ENCODE results near the gene CD101. TPM values are rescaled to one million over a fixed set of nuclear protein-coding genes. Genes with fewer than 3 reads are reported as not detected.

CD101 gene
- total RNA-seq, 2 experiments from 2014 or later: 0.48 TPM; not detected in 1

DNA sequence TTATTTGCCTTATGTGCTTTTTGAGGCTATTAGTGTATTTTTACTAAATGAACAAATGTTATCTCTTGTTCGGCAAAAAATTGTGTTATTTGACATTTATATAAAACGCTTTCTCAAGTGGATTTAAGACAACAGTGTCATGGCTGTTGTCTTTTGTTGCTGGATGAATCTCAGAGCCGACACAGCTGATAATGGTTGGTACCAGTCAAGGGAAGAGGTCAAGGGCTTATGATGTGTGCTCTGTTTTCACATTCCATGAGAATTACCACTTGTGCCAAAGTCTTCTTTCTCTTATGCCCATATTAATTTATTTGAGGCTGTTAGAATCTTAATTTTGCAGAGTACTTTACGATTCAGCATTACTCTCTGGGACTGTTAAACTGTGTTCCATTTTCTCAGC lies 17.9 kb upstream of the CD101 start:
- ChIA-PET CTCF (no interaction called here), POLR2A (no interaction called here)

DNA sequence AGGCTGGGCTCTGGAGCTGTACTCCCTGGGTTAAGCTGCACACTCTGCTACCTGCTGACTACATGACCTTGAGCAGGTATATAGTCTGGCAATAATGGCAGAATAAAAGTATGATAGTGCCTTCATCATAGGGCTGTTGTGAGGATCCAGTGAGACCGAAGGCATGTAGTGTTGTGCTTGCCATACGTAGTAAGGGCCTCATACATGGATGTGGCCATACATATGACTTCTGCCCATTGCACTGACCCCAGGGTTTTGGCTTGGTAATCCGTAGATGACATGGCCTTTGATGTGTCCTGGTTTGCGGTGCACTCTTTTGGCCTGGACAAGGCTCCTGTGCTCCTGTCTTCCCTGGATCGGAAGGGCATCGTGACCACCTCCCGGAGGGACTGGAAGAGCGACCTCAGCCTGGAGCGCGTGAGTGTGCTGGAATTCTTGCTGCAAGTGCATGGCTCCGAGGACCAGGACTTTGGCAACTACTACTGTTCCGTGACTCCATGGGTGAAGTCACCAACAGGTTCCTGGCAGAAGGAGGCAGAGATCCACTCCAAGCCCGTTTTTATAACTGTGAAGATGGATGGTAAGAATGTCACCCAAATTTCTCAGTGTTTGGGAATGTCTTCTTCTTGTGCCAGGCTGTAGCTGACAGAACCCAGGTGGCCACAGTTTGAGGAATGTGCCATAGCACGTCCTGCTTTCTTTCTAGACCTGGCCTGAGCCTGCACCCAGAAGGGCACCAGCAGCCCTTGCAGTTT lies 17.0 kb upstream of the CD101 start:
- ChIA-PET POLR2A (interaction anchor here (0.7 kb wide), 1 partner anchor 34 kb away, joined by 4 read pairs; no protein-coding TSS in a partner anchor), CTCF (no interaction called here)

DNA sequence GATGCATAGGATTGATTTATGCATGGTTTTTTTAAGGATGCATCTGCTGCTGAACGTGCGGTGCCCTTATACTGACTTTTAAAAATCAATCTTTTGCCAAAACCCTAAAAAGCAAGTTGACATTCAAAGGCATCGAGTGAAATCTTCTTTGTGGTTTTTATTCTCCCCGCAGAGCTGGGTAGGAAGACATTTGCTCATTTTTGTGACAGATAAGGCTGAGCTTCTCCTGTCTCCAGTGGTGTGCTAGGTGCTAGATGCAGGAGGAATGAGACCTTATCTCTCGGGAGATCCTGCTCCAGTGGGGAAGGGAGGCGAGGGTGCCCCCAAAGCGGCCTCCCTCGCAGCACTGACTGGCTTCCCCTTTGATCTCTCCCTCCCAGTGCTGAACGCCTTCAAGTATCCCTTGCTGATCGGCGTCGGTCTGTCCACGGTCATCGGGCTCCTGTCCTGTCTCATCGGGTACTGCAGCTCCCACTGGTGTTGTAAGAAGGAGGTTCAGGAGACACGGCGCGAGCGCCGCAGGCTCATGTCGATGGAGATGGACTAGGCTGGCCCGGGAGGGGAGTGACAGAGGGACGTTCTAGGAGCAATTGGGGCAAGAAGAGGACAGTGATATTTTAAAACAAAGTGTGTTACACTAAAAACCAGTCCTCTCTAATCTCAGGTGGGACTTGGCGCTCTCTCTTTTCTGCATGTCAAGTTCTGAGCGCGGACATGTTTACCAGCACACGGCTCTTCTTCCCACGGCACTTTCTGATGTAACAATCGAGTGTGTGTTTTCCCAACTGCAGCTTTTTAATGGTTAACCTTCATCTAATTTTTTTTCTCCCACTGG lies 14.9 kb upstream of the CD101 start:
- ChIA-PET POLR2A (no interaction called here), CTCF (interaction anchor here (1.5 kb wide), 1 partner anchor 52 kb away, joined by 3 read pairs; no protein-coding TSS in a partner anchor)

DNA sequence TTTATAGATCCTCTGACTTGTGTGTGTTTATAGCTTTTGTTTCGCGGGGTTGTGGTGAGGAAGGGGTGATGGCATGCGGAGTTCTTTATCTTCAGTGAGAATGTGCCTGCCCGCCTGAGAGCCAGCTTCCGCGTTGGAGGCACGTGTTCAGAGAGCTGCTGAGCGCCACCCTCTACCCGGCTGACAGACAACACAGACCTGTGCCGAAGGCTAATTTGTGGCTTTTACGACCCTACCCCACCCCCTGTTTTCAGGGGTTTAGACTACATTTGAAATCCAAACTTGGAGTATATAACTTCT lies 14.4 kb upstream of the CD101 start:
- ChIA-PET POLR2A (no interaction called here), CTCF (no interaction called here)

DNA sequence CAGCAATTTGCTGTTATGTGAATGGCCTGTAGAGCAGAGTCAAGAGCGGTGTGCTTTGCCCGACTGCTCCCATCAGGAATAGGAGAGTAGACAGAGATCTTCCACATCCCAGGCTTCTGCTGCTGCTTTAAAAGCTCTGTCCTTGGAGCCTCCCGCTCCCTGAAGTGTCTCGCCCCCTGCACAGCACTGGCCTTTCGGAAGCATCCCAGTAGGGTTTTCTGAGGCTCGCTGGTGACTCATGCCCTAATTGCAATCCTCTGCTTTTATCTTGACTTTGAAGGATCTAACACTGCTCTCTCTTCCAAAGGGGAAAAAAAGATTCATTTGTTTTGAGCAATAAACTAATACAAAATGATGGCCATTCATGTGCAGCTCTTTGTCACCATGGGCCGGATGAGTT lies 13.3 kb upstream of the CD101 start:
- POLR2A ChIA-PET: no interaction called here
- CTCF ChIA-PET: no interaction called here

DNA sequence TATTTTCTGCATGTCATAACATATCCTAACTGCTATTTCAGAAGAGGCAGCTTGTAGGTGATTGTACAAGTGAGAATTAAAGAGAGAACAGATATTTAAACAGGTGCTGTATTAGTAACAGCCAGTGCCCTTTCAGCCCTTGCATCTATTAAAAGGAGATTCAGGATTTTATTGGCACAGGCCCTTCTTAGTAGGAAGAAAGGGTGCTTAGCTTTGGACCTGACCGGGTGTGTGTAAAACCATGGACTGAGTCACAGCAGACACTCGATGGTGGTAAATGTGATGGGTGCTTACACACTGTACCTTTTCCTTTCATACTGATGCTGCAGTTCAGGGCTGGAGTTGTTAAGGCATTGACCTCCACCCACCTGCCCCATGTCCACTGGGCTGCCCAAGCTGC lies 12.7 kb upstream of the CD101 start:
- ChIA-PET POLR2A (no interaction called here), CTCF (no interaction called here)

DNA sequence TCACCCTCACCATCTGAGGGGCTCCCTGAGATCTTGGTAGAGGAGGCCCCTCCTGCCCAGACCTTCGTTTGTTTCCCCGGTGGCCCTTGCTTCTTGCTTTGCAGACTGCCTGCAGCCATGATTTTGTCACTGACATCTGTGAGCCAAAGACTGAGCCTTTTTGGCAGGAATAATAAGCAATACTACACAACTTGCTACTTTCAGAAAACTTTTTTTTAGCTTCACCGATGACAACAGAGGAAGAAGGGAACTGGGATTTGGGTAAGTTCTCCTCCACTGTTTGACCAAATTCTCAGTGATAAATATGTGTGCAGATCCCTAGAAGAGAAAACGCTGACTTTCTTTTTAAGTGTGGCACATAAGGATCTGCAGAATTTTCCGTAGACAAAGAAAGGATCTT lies 11.7 kb upstream of the CD101 start:
- CTCF ChIA-PET: no interaction called here
- POLR2A ChIA-PET: no interaction called here

DNA sequence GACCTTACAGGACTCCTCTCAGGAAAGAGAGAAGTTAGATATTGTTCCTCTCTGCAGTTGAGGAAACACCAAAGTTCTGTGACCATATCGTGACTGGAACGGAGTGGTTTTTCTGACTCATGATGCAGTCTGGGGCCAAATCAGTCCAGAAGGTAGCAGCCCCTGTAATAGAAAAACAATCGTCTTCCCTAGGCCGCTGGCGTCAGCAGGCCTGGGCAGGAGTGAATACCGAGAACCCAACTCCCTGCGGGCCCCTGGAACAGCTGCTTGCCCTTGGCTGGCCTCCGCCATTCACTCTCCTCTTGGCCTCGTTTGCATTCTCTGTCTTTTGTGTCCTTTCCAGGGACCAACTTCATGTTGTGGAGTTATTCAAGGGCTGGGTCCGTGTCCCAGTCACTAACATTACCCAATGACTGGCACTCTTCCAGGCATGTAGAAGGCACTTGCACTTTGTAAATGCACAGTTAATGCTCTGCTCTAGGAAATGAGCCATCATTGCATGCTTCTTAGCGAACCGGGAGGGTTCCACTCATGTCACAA lies 10.9 kb upstream of the CD101 start:
- ChIA-PET POLR2A (no interaction called here), CTCF (no interaction called here)

DNA sequence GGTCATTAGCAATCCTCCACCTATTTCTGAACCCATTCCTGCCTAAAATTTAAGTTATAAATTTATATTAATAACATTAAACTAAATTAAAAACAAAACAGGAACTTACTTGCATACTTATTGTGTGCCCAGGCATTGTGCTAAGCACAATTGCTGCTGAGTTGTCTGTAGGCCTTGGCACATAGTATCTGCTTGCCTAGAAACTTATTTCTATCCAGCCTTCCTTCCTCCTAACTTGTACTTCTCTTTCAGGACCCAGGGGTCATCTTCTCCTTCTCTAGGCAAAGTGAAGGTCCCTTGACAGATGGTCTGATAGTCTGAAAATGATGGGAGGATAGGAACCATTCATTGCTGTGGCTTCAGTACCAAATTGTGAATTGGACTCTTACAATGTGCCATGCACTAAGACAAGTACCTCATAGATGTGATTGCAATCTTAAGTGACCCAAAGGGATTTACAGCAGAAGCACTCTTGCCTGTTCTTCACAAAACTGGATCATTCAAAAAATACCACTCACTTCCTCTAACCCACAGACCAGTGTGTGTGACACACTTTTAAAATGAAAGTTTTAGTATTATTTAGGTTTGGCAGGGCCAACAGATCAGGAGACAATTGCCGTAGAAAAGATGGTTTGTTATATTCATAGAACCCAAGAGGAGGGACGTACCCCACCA lies 10.3 kb upstream of the CD101 start:
- CTCF ChIA-PET: no interaction called here
- POLR2A ChIA-PET: no interaction called here

DNA sequence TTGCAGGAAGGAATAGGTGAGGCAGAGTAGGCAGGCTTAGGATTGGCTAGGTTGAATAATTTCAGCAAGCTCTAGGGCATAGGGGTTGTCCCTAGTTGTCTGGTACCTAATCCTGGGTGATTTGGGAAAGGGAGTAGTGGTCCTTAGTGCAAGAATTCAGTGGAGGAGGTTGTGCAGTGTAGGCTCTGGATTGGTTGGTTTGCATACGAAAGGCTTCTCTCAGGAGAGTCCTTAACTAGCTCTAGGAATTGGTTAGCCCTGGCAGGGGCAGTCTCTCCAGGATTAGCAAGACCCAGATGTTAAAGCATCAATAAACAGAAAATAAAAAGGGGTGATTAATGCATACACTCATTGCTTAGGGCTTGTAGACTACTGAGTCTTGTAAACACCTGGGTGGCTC lies 9.6 kb upstream of the CD101 start:
- POLR2A ChIA-PET: no interaction called here
- CTCF ChIA-PET: no interaction called here

DNA sequence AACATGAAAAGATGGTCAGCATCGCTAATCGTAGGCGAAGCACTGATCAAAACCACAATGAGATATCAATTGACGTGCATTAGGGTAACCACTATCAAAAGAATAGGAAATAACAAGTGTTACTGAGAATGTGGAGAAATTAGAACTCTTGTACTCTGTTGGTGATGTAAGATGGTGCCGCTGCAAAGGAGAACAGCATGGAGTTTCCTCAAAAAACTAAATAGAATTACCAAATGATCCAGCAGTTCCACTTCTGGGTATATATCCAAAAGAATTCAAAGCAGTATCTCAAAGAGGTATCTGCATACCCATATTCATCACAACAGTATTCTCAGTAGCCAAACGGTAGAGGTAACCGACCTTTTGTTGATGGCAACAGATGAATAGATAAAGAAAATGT lies 8.3 kb upstream of the CD101 start:
- CTCF ChIA-PET: no interaction called here
- POLR2A ChIA-PET: no interaction called here

DNA sequence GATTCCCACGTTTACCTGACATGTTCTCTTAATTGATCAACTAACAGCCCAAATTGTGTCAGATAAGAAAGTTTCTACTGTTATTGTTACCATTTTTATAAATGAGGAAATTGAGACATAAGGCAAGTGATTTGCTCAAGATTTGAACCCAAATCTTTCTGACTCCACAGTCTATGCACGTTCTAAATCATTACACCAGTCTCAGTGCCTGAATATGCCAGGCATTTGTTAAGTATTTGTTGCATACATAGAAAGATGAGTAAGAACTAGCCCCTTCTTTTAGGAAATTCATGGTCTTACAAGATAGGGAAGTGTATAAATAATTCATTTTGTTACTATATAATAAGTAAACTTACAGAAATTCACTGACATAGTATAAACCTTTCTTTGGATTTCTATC lies 7.1 kb upstream of the CD101 start:
- CTCF ChIA-PET: no interaction called here
- POLR2A ChIA-PET: no interaction called here

DNA sequence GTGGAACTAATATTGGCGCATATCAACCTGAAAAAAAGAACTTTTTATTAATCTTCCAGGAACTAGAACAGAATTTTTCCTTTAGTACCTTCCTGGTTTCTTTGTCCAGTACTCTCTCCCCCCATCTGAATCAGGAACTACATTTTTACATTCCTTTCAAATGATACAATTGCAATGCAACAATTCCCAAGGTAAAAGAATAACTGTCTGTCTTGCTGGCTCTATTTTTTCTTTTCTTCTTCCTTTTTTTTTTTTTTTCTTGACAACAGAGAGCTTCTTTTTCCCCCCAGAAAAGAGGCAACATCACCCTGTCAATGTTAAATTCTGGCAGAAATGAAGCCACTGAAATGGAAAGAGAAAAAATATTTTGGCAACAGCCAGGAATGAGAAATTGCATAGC lies 4.5 kb upstream of the CD101 start:
- CTCF ChIA-PET: no interaction called here
- POLR2A ChIA-PET: no interaction called here

DNA sequence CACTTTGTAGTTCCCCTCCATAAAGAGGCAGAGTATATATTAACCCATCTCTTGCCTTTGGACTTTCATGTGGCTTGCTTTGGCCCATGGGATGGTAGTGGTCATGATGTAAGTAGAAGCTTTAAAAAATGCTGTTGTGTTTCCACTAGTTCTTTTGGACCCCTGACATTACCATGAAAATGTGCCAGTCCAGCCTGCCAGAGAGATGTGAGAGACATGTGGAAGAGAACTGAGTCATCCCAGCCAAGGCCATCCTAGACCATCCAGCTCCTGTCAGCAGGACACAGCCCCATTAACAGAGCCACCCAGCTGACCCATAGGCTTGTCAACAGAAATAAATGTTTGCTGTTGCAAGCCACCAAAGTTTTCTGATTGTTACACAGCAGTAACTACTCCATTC lies 3.9 kb upstream of the CD101 start:
- ChIA-PET POLR2A (no interaction called here), CTCF (no interaction called here)

DNA sequence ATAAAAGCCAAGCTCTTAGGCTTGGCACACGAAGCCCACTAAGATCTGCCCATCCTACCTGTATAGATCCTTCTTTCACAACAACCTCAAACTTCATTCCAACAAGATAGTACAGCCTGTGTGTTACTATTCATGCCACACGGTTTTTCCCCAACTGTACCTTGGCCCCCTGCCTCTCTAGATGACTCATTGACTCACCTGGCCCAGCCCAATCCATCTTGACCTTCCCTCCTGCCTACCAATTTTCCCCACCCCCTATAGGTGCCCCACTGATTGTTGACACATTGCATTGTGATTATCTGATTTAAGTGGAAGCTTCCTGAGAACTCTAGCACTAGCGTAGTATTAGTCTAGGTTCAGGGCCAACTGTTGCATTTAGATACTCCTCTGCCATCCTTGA lies 2.0 kb upstream of the CD101 start:
- POLR2A ChIA-PET: no interaction called here

DNA sequence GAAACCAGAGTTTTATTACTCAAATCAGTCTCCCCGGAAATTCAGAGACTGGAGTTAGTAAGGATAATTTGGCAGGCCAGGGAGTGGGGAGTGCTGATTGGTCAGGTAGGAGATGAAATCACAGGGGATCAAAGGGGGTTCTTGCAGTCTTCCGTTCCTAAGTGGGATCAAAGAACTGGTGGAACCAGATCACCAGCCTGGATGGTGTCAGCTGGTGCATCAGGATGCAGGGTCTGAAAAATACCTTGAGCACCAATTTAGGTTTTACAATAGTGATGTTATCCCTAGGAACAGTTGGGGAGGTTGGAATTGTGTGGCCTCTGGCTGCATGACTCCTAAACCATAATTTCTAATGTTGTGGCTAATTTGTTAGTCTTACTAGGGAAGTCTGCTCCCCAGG lies 1.4 kb upstream of the CD101 start:
- ChIA-PET POLR2A (no interaction called here), CTCF (interaction anchor here (0.8 kb wide), 1 partner anchor 56 kb away, joined by 3 read pairs; no protein-coding TSS in a partner anchor)

More for the DNA sequence above, 2.0 kb upstream of the CD101 start:
- CTCF ChIA-PET: interaction anchor here (0.8 kb wide), 1 partner anchor 57 kb away, joined by 3 read pairs; no protein-coding TSS in a partner anchor

DNA sequence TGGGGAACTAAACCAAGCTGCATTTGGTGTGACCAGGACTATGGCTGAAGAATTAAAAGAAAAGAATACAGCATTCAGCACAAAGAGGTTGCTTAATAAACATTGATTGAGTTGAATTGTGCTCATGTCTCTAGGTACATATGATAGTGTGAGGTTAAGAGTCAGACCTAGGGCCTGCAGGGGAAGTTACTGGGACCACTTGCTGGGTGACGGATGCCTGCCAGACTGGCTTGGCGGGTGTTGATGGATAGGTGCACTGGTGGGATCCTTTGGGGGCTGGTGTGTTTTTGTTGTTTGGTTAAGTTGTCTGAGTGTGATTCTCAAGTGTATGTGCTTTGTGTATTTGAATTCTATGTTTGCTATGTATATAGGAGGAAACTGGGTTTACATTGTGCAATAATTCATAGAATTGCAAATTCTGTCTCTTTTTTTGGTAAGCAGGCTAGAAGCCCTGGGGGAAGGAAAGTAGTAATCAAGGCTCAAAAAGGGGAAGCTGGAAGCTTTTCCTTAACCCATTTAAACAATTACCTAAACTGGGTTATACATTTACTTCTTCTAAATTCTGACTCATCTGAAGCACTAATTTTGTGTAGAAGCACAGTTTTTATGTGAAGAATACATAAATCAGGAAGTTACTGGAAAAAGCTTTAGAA lies 1.8 kb downstream of the CD101 start:
- POLR2A ChIA-PET: no interaction called here

DNA sequence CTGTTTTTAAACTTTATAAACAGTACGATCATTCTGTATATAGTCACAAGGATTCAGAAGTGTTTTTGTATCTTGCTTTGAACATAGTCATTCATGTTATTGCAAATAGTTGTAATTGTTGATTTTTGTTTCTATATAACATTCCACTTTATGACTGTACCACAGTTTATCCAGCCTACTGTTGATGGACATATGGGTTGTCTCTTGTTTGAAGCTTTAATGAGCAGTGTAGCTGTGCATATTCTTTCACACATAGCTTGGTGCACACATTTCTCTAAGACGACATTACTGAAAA lies 6.1 kb downstream of the CD101 start:
- POLR2A ChIA-PET: no interaction called here
- CTCF ChIA-PET: no interaction called here

More for the DNA sequence above, 1.8 kb downstream of the CD101 start:
- CTCF ChIA-PET: no interaction called here

DNA sequence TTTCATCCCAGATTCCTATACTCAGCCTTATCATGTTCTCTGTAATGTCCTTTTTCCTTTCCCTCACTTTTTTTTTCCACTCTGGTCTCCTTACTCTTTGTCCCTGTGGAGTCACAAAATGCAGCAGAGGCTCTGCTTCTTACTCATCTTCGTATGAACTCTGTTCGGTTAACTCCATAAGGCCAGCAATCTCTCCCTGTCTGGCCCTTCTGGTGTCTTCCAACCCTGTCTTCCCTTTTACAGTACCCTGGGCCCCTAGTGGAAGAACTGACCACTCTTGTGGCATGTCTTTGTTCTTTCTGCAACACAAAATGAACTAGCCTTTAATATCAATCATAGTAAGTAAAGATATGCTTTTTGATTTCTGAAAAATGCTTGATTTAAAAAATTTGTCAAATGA lies 7.1 kb downstream of the CD101 start:
- POLR2A ChIA-PET: no interaction called here

DNA sequence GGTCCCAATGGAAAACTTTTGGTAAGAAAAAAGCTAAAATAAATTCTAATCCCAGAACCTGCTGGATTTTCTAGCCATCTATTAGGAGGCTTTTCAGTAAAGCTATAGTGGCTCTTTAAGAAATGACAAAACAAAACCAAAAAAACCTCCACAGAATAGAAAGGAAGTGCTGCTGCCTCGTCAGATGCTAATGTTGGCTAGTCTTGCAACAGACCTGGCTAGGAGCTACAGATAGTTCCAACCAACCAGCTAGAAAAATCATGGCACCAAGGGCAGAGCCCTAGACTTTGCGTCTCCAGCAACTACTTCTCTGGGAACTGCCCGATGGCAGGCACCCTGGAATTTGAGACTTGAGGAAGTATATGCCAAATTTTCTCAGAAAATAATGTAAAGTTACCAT lies 7.6 kb downstream of the CD101 start:
- CTCF ChIA-PET: no interaction called here

More for the DNA sequence above, 7.1 kb downstream of the CD101 start:
- CTCF ChIA-PET: no interaction called here

More for the DNA sequence above, 7.6 kb downstream of the CD101 start:
- POLR2A ChIA-PET: no interaction called here
